ENCODE results near the gene SFXN3.

Gene SFXN3

GRCh38 chr10:101075775-101076174 is 44.7 kb downstream of the SFXN3 start:
- DNase-seq (ENCODE audit: low spot score), result no peak

GRCh38 chr10:101076630-101077029 is 45.6 kb downstream of the SFXN3 start:
- no peak for DNase-seq (ENCODE audit: low spot score)

- no peak for DNase-seq (ENCODE audit: low spot score)
These were observed 48.8 kb downstream of the SFXN3 start for GRCh38 chr10:101079874-101080273.

- DNase-seq (ENCODE audit: low spot score), result peak; percentile 13
These were observed 50.2 kb downstream of the SFXN3 start for GRCh38 chr10:101080933-101081931.

GRCh38 chr10:101085846-101086245 is 54.8 kb downstream of the SFXN3 start:
- DNase-seq (ENCODE audit: low spot score), result no peak

- no peak for DNase-seq (ENCODE audit: low spot score)
These were observed 56.3 kb downstream of the SFXN3 start for GRCh38 chr10:101087376-101087775.

- no peak for DNase-seq (ENCODE audit: low spot score)
These were observed 56.9 kb downstream of the SFXN3 start for GRCh38 chr10:101087965-101088364.

- no peak for DNase-seq (ENCODE audit: low spot score)
These were observed 58.7 kb downstream of the SFXN3 start for GRCh38 chr10:101089520-101090299.

- DNase-seq (ENCODE audit: low spot score), result no peak
These were observed 59.6 kb downstream of the SFXN3 start for GRCh38 chr10:101090597-101090996.
